HepG2 (cell line): ENCODE results near the gene TPPP3. TPM values are rescaled to one million over a fixed set of nuclear protein-coding genes. Genes with fewer than 3 reads are reported as not detected.

Experiments used
- ATAC-seq: fragments of 200-7000 bp; cut with Tn5 transposase; 3 replicates; pipeline ENCODE4 v1.9.1; 2020; ENCODE audit warnings: mild to moderate bottlenecking, moderate library complexity
- BruUV-seq: library from RNA; stranded (reverse); fragments of 400-500 nt; replicated peaks from 2 replicates; lab custom pipeline; 2021; lab: Mats Ljungman, UMichigan
- CTCF ChIA-PET: fragments of 300-600 bp; formaldehyde crosslinking; extraction: SDS; loops from one replicate; lab custom pipeline; 2021; ENCODE audit warnings: low total read pairs, inconsistent platforms, low intra/inter-chr PET ratio; lab: Yijun Ruan, JAX
- POLR2A ChIA-PET: fragments of 350-600 bp; sonication (Branson Sonifier 250); formaldehyde crosslinking; loops from one replicate; lab custom pipeline; 2020; ENCODE audit warnings: antibody characterized with exemption, inconsistent platforms; lab: Yijun Ruan, JAX
- DNase-seq: peaks from one replicate; pipeline ENCODE4 v3.0.0-alpha.2; 2015; ENCODE audit warnings: low spot score
- FAIRE-seq: peaks from 3 replicates; lab custom pipeline; 2011; peaks lifted over from hg19 to GRCh38; lab: Jason Lieb, UNC
- H2AFZ ChIP-seq: one replicate; pipeline ENCODE4 v1.6.1; 2011; ENCODE audit warnings: low read length, inconsistent platforms
- H3K27ac ChIP-seq: fragments of 300-600 bp; 3 replicates; pipeline ENCODE4 v1.8.0; 2011; ENCODE audit warnings: mixed run types, mild to moderate bottlenecking, mixed read lengths, low read length, inconsistent platforms; ENCODE audit not compliant: insufficient read depth; ENCODE audit errors: extremely low read length
- H3K27me3 ChIP-seq, 2 experiments: fragments of 200-600 bp in 1 of 2; 2 replicates in 1 of 2; 3 replicates in 1 of 2; pipeline versions ENCODE4 v1.6.0 to v1.8.0; 2011; ENCODE audit warnings: low read length in 2 of 2, mild to moderate bottlenecking in 2 of 2, moderate library complexity in 2 of 2, inconsistent platforms in 1 of 2; ENCODE audit not compliant: insufficient read depth in 2 of 2, control insufficient read depth in 1 of 2
- H3K36me3 ChIP-seq, 2 experiments: fragments of 200-600 bp in 1 of 2; replicated peaks in 1 of 2; 2 replicates in 1 of 2; 3 replicates in 1 of 2; pipeline versions ENCODE4 v1.5.1 to v1.8.0; 2011; ENCODE audit warnings: low read length in 2 of 2, inconsistent platforms in 1 of 2; ENCODE audit not compliant: insufficient read depth in 2 of 2, control insufficient read depth in 1 of 2
- H3K4me1 ChIP-seq: 2 replicates; pipeline ENCODE4 v1.5.1; 2012; ENCODE audit warnings: low read length, inconsistent platforms; ENCODE audit not compliant: insufficient read depth
- H3K4me2 ChIP-seq: 2 replicates; pipeline ENCODE4 v1.6.0; 2011; ENCODE audit warnings: low read depth, low read length, inconsistent platforms
- H3K4me3 ChIP-seq, 3 experiments: fragments of 200-600 bp in 1 of 3; sonication (generic), shearing (Covaris generic) in 1 of 3; replicated peaks in 1 of 3; 2 replicates each; pipeline ENCODE4 v1.5.1; 2011 to 2016; ENCODE audit warnings: low read length in 3 of 3, inconsistent platforms in 2 of 3, low read depth in 2 of 3, mild to moderate bottlenecking in 2 of 3, control low read depth in 1 of 3, mixed read lengths in 1 of 3; ENCODE audit not compliant: insufficient read depth in 1 of 3
- H3K79me2 ChIP-seq: one replicate; pipeline ENCODE4 v1.6.1; 2011; ENCODE audit warnings: low read length, inconsistent platforms; ENCODE audit not compliant: insufficient read depth
- H3K9ac ChIP-seq: 2 replicates; pipeline ENCODE4 v1.6.0; 2011; ENCODE audit warnings: mild to moderate bottlenecking, low read depth, low read length, inconsistent platforms; ENCODE audit not compliant: insufficient read depth
- H3K9me3 ChIP-seq: 2 replicates; pipeline ENCODE4 v1.5.1; 2012; ENCODE audit warnings: mild to moderate bottlenecking, low read length
- H4K20me1 ChIP-seq: 2 replicates; pipeline ENCODE4 v1.6.0; 2011; ENCODE audit warnings: inconsistent platforms, mild to moderate bottlenecking, low read length, moderate library complexity; ENCODE audit not compliant: insufficient read depth
- CENPX ChIP-seq: sonication (generic); formaldehyde crosslinking; IDR thresholded peaks from 2 replicates; pipeline ENCODE4 v1.9.0; 2021; ENCODE audit warnings: mild to moderate bottlenecking, missing genetic modification reagents, moderate library complexity
- CHCHD3 ChIP-seq: sonication (generic); formaldehyde crosslinking; IDR thresholded peaks from 2 replicates; pipeline ENCODE4 v1.8.0; 2022; ENCODE audit warnings: mild to moderate bottlenecking, missing genetic modification reagents, moderate library complexity
- EP300 ChIP-seq, 3 experiments: sonication (generic) in 1 of 3; formaldehyde crosslinking in 1 of 3; IDR thresholded peaks; 2 replicates each; pipeline versions ENCODE4 v1.5.1 to v1.6.1; 2011 to 2020; ENCODE audit warnings: low read depth in 2 of 3, low read length in 2 of 3, borderline replicate concordance in 1 of 3, improper control_type of control experiment in 1 of 3, mild to moderate bottlenecking in 1 of 3, missing genetic modification reagents in 1 of 3, moderate library complexity in 1 of 3
- MIXL1 ChIP-seq: IDR thresholded peaks from 2 replicates; pipeline ENCODE4 v1.6.1; 2016
- NR2C2 ChIP-seq: sonication (generic); formaldehyde crosslinking; IDR thresholded peaks from 2 replicates; pipeline ENCODE4 v1.4.0; 2020; ENCODE audit warnings: missing genetic modification reagents, mild to moderate bottlenecking, moderate library complexity, borderline replicate concordance
- PAWR ChIP-seq: sonication (generic); formaldehyde crosslinking; IDR thresholded peaks from 2 replicates; pipeline ENCODE4 v1.4.0; 2020; ENCODE audit warnings: missing genetic modification reagents, mild to moderate bottlenecking, borderline replicate concordance
- RFX3 ChIP-seq: IDR thresholded peaks from 2 replicates; pipeline ENCODE4 v1.6.1; 2016; ENCODE audit warnings: missing biosample characterization, missing genetic modification reagents
- SIN3A ChIP-seq: IDR thresholded peaks from 2 replicates; pipeline ENCODE4 v1.6.1; 2011; ENCODE audit warnings: low read depth, mild to moderate bottlenecking, control low read depth, low read length, borderline replicate concordance
- TGIF2 ChIP-seq: IDR thresholded peaks from 2 replicates; pipeline ENCODE4 v1.6.1; 2016; ENCODE audit warnings: control low read depth, missing compliant biosample characterization
- ZNF772 ChIP-seq: sonication (generic); formaldehyde crosslinking; IDR thresholded peaks from 2 replicates; pipeline ENCODE4 v1.5.0; 2020; ENCODE audit warnings: mild to moderate bottlenecking, missing genetic modification reagents
- ZNF891 ChIP-seq: sonication (generic); formaldehyde crosslinking; IDR thresholded peaks from 2 replicates; pipeline ENCODE4 v1.5.0; 2020; ENCODE audit warnings: mild to moderate bottlenecking, missing genetic modification reagents
- WGBS: methylation state at CpG from one replicate; pipeline ENCODE4 v1.1.6; 2017; ENCODE audit warnings: low lambda C conversion rate; 5-methylcytosine and 5-hydroxymethylcytosine counted together
- in situ Hi-C: cut with HindIII; loops from 2 replicates; pipeline ENCODE4 v1.10.0; 2017; ENCODE audit warnings: low pct_unique_long_range_greater_than_20kb; ENCODE audit not compliant: extremely low pct_ligation_motif_present
- intact Hi-C: fragments of 100-400 bp; cut with micrococcal nuclease; formaldehyde crosslinking; loops from one replicate; pipeline ENCODE4 v1.10.0; 2022; ENCODE audit not compliant: unreplicated experiment
- polyA plus RNA-seq, 8 experiments: library from polyadenylated mRNA; depleted of rRNA in 3 of 8; stranded (reverse) in 7 of 8; unstranded in 1 of 8; fragments of >200 nt; fragmentation: Illumina TruSeq in 4 of 8; extraction: Trizol in 4 of 8; gene quantifications; 2 replicates each; pipeline versions ENCODE4 v1.2.1 to v1.2.3, GENCODE V29; 2011 to 2016; ENCODE audit warnings: low read depth in 4 of 8, missing spikeins in 1 of 8, mixed read lengths in 1 of 8; ENCODE audit not compliant: insufficient read depth in 1 of 8
- total RNA-seq, 5 experiments: library from RNA; depleted of rRNA; stranded (reverse); fragments of >200 nt; fragmentation: Illumina TruSeq; extraction: Trizol; gene quantifications; 2 replicates each; pipeline ENCODE4 v1.2.3, GENCODE V29; 2016; ENCODE audit warnings: low read depth in 1 of 5
- TF ChIP-seq, protein P1 (sequence below): sonication (generic); formaldehyde crosslinking; IDR thresholded peaks from 2 replicates; pipeline ENCODE4 v1.4.0; 2020; ENCODE audit warnings: mild to moderate bottlenecking, missing genetic modification reagents
- TF ChIP-seq, protein P2 (sequence below): IDR thresholded peaks from 2 replicates; pipeline ENCODE4 v1.6.1; 2016; ENCODE audit warnings: mild to moderate bottlenecking
- TF ChIP-seq, protein P3 (sequence below): sonication (generic); formaldehyde crosslinking; IDR thresholded peaks from 2 replicates; pipeline ENCODE4 v1.5.0; 2020; ENCODE audit warnings: mild to moderate bottlenecking, missing genetic modification reagents, borderline replicate concordance

TPPP3 gene
- total and polyA plus RNA-seq, 2 of the 13 experiments (the other 11 are each of a cell fraction or from before 2014, with no cell fraction given): 0.16 to 0.44 TPM

DNA sequence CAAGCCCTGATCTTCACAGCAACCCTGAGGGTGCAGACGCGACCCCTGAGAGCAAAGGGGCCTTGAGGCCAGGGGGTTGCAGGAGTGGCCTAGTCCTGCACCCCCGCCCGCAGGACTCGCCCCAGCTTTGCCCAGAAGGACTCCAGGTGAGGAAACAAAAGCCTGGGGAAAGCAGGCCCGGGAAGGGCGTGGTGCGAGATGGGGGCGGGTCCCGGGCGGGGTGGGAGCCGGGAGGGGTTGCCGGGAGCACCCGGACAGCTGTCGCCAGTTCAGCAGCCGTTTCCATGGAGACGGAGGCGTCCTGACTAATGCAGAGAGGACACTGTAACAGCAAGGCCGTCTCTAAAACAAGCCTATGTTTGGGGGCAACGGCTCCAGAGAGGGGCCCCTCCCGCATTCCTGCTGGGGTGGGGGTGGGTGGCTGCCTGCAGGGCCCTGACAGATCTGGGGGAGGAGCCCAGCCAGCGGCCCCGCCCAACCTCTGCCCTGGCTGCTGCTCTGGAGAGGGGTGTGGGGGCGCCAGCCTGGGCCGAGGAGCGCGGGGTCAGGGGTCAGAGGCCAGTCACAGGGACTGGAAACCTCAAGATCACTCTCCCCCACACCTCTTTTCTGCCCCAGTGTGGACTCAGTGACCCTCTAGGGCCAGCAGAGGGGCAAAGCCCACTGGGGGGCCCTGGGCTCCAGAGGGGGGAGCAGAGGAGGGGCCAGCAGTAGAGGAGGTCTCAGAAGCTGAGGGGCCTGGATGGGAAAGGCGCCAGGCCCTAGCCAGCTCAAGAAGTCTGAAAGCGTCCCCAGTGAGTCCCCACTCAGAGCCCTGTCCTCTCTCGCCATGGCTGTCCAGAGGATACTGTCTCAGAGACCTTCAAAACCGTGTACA lies 3.1 kb upstream of the TPPP3 start:
- ChIA-PET CTCF (no interaction called here), POLR2A (no interaction called here)
- H3K79me2 ChIP-seq: no peaks in the 10 kb centered on the region
- DNase-seq: peak; percentile 96
- intact Hi-C loops: no loop called here
- peaks cover 0 to 34% of the 10 kb centered on the region in 2 experiments; a peak in 4 of 5 replicates for H3K27me3 ChIP-seq
- no peaks in the 10 kb centered on the region for H4K20me1 ChIP-seq
- peak; percentile 63 for FAIRE-seq
- BruUV-seq: no TSS peak
- peaks cover 44% of the 10 kb centered on the region for H3K4me1 ChIP-seq
- no peaks in the 10 kb centered on the region for H3K36me3 ChIP-seq
- no peak overlapping the region for H3K27ac ChIP-seq
- in situ Hi-C loops: no loop called here
- H3K9ac ChIP-seq: peak overlapping the region; percentile 50
- no peaks in the 10 kb centered on the region for H3K9me3 ChIP-seq
- peak overlapping the region; percentile 60 for H3K4me2 ChIP-seq
- H3K4me3 ChIP-seq: peak overlapping the region in 1 of 3 experiments; percentile 57; a peak in 4 of 6 replicates
- H2AFZ ChIP-seq: no peak overlapping the region
- WGBS: under 1% methylated on average over 26 of the region's 31 CpGs
- ATAC-seq: peak; percentile 57
- TF ChIP-seq ZNF891 (peak; percentile 8; the same call in 1 of the 2 replicates), SIN3A (peak; percentile 79; the same call in 1 of the 2 replicates), TGIF2 (CRISPR knock-in tag) (peak; percentile 57; the same call in 1 of the 2 replicates), ZNF772 (CRISPR knock-in tag) (0 out of 2 replicates have a peak, but pooled peaks have one; percentile 30), NR2C2 (CRISPR knock-in tag) (peak; percentile 79), EP300 (IDR thresholded peaks at IDR 0.05; ENCODE audit: low read depth in 2 of 2, low read length in 2 of 2) (peak in 1 of 2 experiments; percentile 97; a peak in 2 of 4 replicates), EP300 (CRISPR knock-in tag; IDR thresholded peaks at IDR 0.05; ENCODE audit: borderline replicate concordance) (no peak), CENPX (CRISPR knock-in tag) (no peak), RFX3 (CRISPR knock-in tag) (peak; percentile 76), CHCHD3 (0 out of 2 replicates have a peak, but pooled peaks have one; percentile 54), MIXL1 (CRISPR knock-in tag) (no peak), PAWR (CRISPR knock-in tag) (no peak)
- TF ChIP-seq, protein P1, sequence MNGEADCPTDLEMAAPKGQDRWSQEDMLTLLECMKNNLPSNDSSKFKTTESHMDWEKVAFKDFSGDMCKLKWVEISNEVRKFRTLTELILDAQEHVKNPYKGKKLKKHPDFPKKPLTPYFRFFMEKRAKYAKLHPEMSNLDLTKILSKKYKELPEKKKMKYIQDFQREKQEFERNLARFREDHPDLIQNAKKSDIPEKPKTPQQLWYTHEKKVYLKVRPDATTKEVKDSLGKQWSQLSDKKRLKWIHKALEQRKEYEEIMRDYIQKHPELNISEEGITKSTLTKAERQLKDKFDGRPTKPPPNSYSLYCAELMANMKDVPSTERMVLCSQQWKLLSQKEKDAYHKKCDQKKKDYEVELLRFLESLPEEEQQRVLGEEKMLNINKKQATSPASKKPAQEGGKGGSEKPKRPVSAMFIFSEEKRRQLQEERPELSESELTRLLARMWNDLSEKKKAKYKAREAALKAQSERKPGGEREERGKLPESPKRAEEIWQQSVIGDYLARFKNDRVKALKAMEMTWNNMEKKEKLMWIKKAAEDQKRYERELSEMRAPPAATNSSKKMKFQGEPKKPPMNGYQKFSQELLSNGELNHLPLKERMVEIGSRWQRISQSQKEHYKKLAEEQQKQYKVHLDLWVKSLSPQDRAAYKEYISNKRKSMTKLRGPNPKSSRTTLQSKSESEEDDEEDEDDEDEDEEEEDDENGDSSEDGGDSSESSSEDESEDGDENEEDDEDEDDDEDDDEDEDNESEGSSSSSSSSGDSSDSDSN (CRISPR knock-in tag): no peak
- TF ChIP-seq, protein P2, sequence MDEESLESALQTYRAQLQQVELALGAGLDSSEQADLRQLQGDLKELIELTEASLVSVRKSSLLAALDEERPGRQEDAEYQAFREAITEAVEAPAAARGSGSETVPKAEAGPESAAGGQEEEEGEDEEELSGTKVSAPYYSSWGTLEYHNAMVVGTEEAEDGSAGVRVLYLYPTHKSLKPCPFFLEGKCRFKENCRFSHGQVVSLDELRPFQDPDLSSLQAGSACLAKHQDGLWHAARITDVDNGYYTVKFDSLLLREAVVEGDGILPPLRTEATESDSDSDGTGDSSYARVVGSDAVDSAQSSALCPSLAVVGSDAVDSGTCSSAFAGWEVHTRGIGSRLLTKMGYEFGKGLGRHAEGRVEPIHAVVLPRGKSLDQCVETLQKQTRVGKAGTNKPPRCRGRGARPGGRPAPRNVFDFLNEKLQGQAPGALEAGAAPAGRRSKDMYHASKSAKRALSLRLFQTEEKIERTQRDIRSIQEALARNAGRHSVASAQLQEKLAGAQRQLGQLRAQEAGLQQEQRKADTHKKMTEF (CRISPR knock-in tag): 0 out of 2 replicates have a peak, but pooled peaks have one; percentile 33
- TF ChIP-seq, protein P3, sequence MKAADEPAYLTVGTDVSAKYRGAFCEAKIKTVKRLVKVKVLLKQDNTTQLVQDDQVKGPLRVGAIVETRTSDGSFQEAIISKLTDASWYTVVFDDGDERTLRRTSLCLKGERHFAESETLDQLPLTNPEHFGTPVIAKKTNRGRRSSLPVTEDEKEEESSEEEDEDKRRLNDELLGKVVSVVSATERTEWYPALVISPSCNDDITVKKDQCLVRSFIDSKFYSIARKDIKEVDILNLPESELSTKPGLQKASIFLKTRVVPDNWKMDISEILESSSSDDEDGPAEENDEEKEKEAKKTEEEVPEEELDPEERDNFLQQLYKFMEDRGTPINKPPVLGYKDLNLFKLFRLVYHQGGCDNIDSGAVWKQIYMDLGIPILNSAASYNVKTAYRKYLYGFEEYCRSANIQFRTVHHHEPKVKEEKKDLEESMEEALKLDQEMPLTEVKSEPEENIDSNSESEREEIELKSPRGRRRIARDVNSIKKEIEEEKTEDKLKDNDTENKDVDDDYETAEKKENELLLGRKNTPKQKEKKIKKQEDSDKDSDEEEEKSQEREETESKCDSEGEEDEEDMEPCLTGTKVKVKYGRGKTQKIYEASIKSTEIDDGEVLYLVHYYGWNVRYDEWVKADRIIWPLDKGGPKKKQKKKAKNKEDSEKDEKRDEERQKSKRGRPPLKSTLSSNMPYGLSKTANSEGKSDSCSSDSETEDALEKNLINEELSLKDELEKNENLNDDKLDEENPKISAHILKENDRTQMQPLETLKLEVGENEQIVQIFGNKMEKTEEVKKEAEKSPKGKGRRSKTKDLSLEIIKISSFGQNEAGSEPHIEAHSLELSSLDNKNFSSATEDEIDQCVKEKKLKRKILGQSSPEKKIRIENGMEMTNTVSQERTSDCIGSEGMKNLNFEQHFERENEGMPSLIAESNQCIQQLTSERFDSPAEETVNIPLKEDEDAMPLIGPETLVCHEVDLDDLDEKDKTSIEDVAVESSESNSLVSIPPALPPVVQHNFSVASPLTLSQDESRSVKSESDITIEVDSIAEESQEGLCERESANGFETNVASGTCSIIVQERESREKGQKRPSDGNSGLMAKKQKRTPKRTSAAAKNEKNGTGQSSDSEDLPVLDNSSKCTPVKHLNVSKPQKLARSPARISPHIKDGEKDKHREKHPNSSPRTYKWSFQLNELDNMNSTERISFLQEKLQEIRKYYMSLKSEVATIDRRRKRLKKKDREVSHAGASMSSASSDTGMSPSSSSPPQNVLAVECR (CRISPR knock-in tag): peak; percentile 59; the same call in 1 of the 2 replicates
